Measurements from ENCODE around the gene AMMECR1. TPM values are rescaled to one million over a fixed set of nuclear protein-coding genes. Genes with fewer than 3 reads are reported as not detected.
"Not testable (repeated sequence)": the region's sequence is repeated elsewhere in the genome, so short reads cannot be mapped to it uniquely, and the experiment has no call there.

The AMMECR1 gene
- polyA plus RNA-seq = 1 to 10 TPM; 5.8 to 6.9 TPM

DNA sequence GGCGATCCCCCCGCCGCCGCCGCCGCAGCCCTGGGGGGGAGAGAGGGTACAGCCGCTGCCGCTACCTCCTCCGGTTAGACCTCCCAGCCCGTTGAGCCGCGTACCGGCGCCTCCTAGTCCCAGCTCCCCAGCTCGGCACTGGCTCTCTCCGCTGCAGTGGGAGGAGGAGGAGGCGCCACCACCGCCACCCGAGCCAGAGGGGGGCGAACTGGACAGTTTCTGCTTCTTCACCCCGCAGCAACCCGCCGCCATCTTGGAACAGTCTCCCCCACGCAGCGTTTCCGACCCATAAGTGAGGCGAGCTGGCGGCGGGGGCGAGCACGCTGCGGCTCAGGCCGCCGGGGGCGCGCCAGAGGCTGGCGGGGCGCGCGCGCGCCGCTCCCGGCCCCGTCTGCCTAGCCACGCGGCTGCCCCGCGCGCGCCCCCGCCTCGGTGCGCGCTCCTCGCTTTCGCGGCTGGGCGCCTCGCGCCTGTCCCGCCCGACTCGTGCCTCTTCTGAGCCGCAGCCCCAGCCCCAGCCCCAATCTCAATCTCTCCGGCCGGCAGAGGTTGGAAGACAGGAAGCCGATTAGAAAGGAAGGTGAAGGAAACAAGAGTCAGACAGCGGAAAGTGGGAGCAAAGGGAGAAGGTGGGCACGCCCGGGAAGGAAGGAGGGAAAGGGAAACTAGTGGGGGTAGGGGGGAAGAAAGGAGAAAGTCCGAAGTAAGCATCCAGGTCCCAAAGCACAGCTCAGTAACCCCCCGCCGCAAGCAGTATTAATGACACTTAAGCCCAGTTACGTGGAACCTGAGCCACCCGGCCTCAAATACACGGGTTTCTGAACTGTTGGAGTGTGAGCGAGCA lies at the start of gene AMMECR1:
Gene AMMECR1, minus strand, starts transcription at position 266 of the 844 bp plus-strand sequence. Its CDS starts 14 bp downstream, at position 252.
- peak within 1 kb of the TSS; percentile 79 to 81 for H3K27ac ChIP-seq (ENCODE audit: low read depth in 2 of 2, low read length in 1 of 2)
- WGBS, 2 donors = 1 to 27% methylated on average over 60 to 78 of the region's 78 CpGs

GRCh38 chrX:110363244-110363643 lies 45.4 kb upstream of the AMMECR1 start:
- Histone ChIP-seq H3K27ac (ENCODE audit: low read depth in 2 of 2, low read length in 1 of 2) (no peak overlapping the region), H3K4me3 (ENCODE audit: low read depth in 1 of 2, low read length in 2 of 2) (no peak overlapping the region), H3K27me3 (ENCODE audit: control insufficient read depth in 1 of 2, insufficient read depth in 2 of 2, low read length in 2 of 2) (peaks cover 0 to 6% of the 10 kb centered on the region in 2 donors), H3K9me3 (ENCODE audit: control insufficient read depth in 2 of 2, insufficient read depth in 1 of 2, low read depth in 1 of 2, low read length in 1 of 2) (no peaks in the 10 kb centered on the region), H3K36me3 (ENCODE audit: control insufficient read depth in 2 of 2, insufficient read depth in 2 of 2, low read length in 1 of 2) (no peaks in the 10 kb centered on the region), H3K4me1 (ENCODE audit: control insufficient read depth in 2 of 2, insufficient read depth in 2 of 2, low read length in 1 of 2) (no peaks in the 10 kb centered on the region)
- WGBS, 2 donors = 66 to 86% methylated on average over 1 of the region's 1 CpG

More for the DNA sequence above, at the start of gene AMMECR1:
- Histone ChIP-seq H3K9me3 (ENCODE audit: control insufficient read depth in 2 of 2, insufficient read depth in 1 of 2, low read depth in 1 of 2, low read length in 1 of 2) (no peaks in the 10 kb centered on the region), H3K4me1 (ENCODE audit: control insufficient read depth in 2 of 2, insufficient read depth in 2 of 2, low read length in 1 of 2) (no peaks in the 10 kb centered on the region), H3K36me3 (ENCODE audit: control insufficient read depth in 2 of 2, insufficient read depth in 2 of 2, low read length in 1 of 2) (no peaks in the 10 kb centered on the region), H3K27me3 (ENCODE audit: control insufficient read depth in 1 of 2, insufficient read depth in 2 of 2, low read length in 2 of 2) (no peaks in the 10 kb centered on the region), H3K4me3 (ENCODE audit: low read depth in 1 of 2, low read length in 2 of 2) (peak within 1 kb of the TSS; percentile 51 to 84)

GRCh38 chrX:110359273-110359672 lies 41.4 kb upstream of the AMMECR1 start:
- Histone ChIP-seq H3K4me1 (ENCODE audit: control insufficient read depth in 2 of 2, insufficient read depth in 2 of 2, low read length in 1 of 2) (no peaks in the 10 kb centered on the region), H3K9me3 (ENCODE audit: control insufficient read depth in 2 of 2, insufficient read depth in 1 of 2, low read depth in 1 of 2, low read length in 1 of 2) (no peaks in the 10 kb centered on the region), H3K27me3 (ENCODE audit: control insufficient read depth in 1 of 2, insufficient read depth in 2 of 2, low read length in 2 of 2) (no peaks in the 10 kb centered on the region), H3K27ac (ENCODE audit: low read depth in 2 of 2, low read length in 1 of 2) (no peak overlapping the region), H3K4me3 (ENCODE audit: low read depth in 1 of 2, low read length in 2 of 2) (no peak overlapping the region), H3K36me3 (ENCODE audit: control insufficient read depth in 2 of 2, insufficient read depth in 2 of 2, low read length in 1 of 2) (no peaks in the 10 kb centered on the region)
- WGBS, 2 donors = 32 to 33% methylated on average over 1 of the region's 1 CpG

- H3K4me1 ChIP-seq (ENCODE audit: control insufficient read depth in 2 of 2, insufficient read depth in 2 of 2, low read length in 1 of 2) = no peaks in the 10 kb centered on the region
- H3K27me3 ChIP-seq (ENCODE audit: control insufficient read depth in 1 of 2, insufficient read depth in 2 of 2, low read length in 2 of 2) = no peaks in the 10 kb centered on the region
- H3K27ac ChIP-seq (ENCODE audit: low read depth in 2 of 2, low read length in 1 of 2) = no peak within 1 kb of the TSS
- H3K9me3 ChIP-seq (ENCODE audit: control insufficient read depth in 2 of 2, insufficient read depth in 1 of 2, low read depth in 1 of 2, low read length in 1 of 2) = no peaks in the 10 kb centered on the region
- 72 to 85% methylated on average over 2 of the region's 2 CpGs for WGBS, 2 donors
- H3K4me3 ChIP-seq (ENCODE audit: low read depth in 1 of 2, low read length in 2 of 2) = no peak within 1 kb of the TSS
- no peaks in the 10 kb centered on the region for H3K36me3 ChIP-seq (ENCODE audit: control insufficient read depth in 2 of 2, insufficient read depth in 2 of 2, low read length in 1 of 2)
Measured at GRCh38 chrX:110358548-110358947, 40.7 kb upstream of the AMMECR1 start, which contains the start of gene RTL9. TSS of gene RTL9 (plus strand) at chrX:110358848. CDS start at chrX:110450618, 91,770 bp downstream.

- peaks cover 0 to 2% of the 10 kb centered on the region in 2 donors for H3K27me3 ChIP-seq (ENCODE audit: control insufficient read depth in 1 of 2, insufficient read depth in 2 of 2, low read length in 2 of 2)
- H3K4me1 ChIP-seq (ENCODE audit: control insufficient read depth in 2 of 2, insufficient read depth in 2 of 2, low read length in 1 of 2) = no peaks in the 10 kb centered on the region
- H3K36me3 ChIP-seq (ENCODE audit: control insufficient read depth in 2 of 2, insufficient read depth in 2 of 2, low read length in 1 of 2) = no peaks in the 10 kb centered on the region
- no peak overlapping the region for H3K27ac ChIP-seq (ENCODE audit: low read depth in 2 of 2, low read length in 1 of 2)
- 65 to 67% methylated on average over 17 of the region's 17 CpGs for WGBS, 2 donors
- no peak overlapping the region for H3K4me3 ChIP-seq (ENCODE audit: low read depth in 1 of 2, low read length in 2 of 2)
- H3K9me3 ChIP-seq (ENCODE audit: control insufficient read depth in 2 of 2, insufficient read depth in 1 of 2, low read depth in 1 of 2, low read length in 1 of 2) = no peaks in the 10 kb centered on the region
Measured at GRCh38 chrX:110346681-110347080, 28.8 kb upstream of the AMMECR1 start.

DNA sequence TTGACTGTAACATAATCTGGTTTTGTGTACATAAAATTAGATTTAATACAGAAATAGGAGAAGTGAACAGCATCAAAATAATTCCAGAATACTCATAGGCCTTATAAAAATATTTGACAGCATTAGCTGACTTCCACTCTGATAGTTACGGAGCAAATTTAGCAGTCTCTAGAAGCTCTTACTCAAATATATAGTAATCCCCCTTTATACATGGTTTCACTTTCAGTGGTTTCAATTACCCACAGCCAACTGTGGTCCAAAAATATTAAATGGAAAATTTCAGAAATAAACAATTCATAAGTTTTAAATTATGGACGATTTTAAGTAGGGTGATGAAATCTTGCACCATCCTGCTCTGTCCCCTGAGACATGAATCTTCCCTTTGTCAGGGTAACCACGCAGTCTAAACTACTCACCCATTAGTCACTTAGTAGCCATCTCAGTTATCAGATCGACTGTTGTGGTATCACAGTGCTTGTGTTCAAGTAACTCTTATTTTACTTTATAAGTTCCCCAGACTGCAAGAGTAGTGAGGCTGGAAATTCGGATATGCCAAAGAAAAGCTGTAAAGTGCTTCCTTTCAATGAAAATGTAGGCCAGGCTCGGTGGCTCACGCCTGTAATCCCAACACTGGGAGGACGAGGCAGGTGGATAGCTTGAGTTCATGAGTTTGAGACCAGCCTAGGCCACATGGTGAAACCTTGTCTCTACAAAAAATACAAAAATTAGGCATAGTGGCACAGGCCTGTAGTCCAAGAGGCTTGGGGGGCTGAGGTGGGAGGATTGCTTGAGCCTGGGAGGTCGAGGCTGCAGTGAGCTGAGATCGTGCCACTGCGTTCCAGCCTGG lies 23.5 kb upstream of the AMMECR1 start:
- Histone ChIP-seq H3K9me3 (ENCODE audit: control insufficient read depth in 2 of 2, insufficient read depth in 1 of 2, low read depth in 1 of 2, low read length in 1 of 2) (no peaks in the 10 kb centered on the region), H3K27ac (ENCODE audit: low read depth in 2 of 2, low read length in 1 of 2) (no peak overlapping the region), H3K4me1 (ENCODE audit: control insufficient read depth in 2 of 2, insufficient read depth in 2 of 2, low read length in 1 of 2) (no peaks in the 10 kb centered on the region), H3K4me3 (ENCODE audit: low read depth in 1 of 2, low read length in 2 of 2) (no peak overlapping the region), H3K36me3 (ENCODE audit: control insufficient read depth in 2 of 2, insufficient read depth in 2 of 2, low read length in 1 of 2) (no peaks in the 10 kb centered on the region), H3K27me3 (ENCODE audit: control insufficient read depth in 1 of 2, insufficient read depth in 2 of 2, low read length in 2 of 2) (no peaks in the 10 kb centered on the region)
- 73 to 81% methylated on average over 11 of the region's 11 CpGs for WGBS, 2 donors

GRCh38 chrX:110338935-110339334 lies 21.1 kb upstream of the AMMECR1 start:
- Histone ChIP-seq H3K9me3 (ENCODE audit: control insufficient read depth in 2 of 2, insufficient read depth in 1 of 2, low read depth in 1 of 2, low read length in 1 of 2) (no peaks in the 10 kb centered on the region), H3K4me1 (ENCODE audit: control insufficient read depth in 2 of 2, insufficient read depth in 2 of 2, low read length in 1 of 2) (no peaks in the 10 kb centered on the region), H3K4me3 (ENCODE audit: low read depth in 1 of 2, low read length in 2 of 2) (no peak overlapping the region), H3K27ac (ENCODE audit: low read depth in 2 of 2, low read length in 1 of 2) (peak overlapping the region in 1 of 2 donors; percentile 55), H3K27me3 (ENCODE audit: control insufficient read depth in 1 of 2, insufficient read depth in 2 of 2, low read length in 2 of 2) (no peaks in the 10 kb centered on the region), H3K36me3 (ENCODE audit: control insufficient read depth in 2 of 2, insufficient read depth in 2 of 2, low read length in 1 of 2) (no peaks in the 10 kb centered on the region)
- 40 to 52% methylated on average over 4 of the region's 4 CpGs for WGBS, 2 donors

DNA sequence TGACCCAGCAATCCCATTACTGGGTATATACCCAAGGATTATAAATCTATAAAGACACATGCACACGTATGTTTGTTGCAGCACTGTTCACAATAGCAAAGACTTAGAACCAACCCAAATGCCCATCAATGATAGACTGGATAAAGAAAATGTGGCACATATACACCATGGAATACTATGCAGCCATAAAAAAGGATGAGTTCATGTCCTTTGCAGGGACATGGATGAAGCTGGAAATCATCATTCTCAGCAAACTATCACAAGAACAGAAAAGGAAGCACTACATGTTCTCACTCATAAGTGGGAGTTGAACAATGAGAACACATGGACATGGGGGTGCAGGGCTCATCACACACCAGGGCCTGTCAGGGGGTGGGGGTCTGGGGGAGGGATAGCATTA lies 15.6 kb upstream of the AMMECR1 start:
- not testable (repeated sequence) for H3K27ac ChIP-seq (ENCODE audit: low read depth in 2 of 2, low read length in 1 of 2); H3K36me3 ChIP-seq (ENCODE audit: control insufficient read depth in 2 of 2, insufficient read depth in 2 of 2, low read length in 1 of 2); H3K4me1 ChIP-seq (ENCODE audit: control insufficient read depth in 2 of 2, insufficient read depth in 2 of 2, low read length in 1 of 2); H3K9me3 ChIP-seq (ENCODE audit: control insufficient read depth in 2 of 2, insufficient read depth in 1 of 2, low read depth in 1 of 2, low read length in 1 of 2); H3K27me3 ChIP-seq (ENCODE audit: control insufficient read depth in 1 of 2, insufficient read depth in 2 of 2, low read length in 2 of 2); H3K4me3 ChIP-seq (ENCODE audit: low read depth in 1 of 2, low read length in 2 of 2)
- 86 to 96% methylated on average over 1 of the region's 1 CpG for WGBS, 2 donors

GRCh38 chrX:110331444-110332030 lies 13.7 kb upstream of the AMMECR1 start:
- Histone ChIP-seq H3K4me3 (ENCODE audit: low read depth in 1 of 2, low read length in 2 of 2) (no peak overlapping the region), H3K9me3 (ENCODE audit: control insufficient read depth in 2 of 2, insufficient read depth in 1 of 2, low read depth in 1 of 2, low read length in 1 of 2) (no peaks in the 10 kb centered on the region), H3K36me3 (ENCODE audit: control insufficient read depth in 2 of 2, insufficient read depth in 2 of 2, low read length in 1 of 2) (no peaks in the 10 kb centered on the region), H3K27ac (ENCODE audit: low read depth in 2 of 2, low read length in 1 of 2) (no peak overlapping the region), H3K4me1 (ENCODE audit: control insufficient read depth in 2 of 2, insufficient read depth in 2 of 2, low read length in 1 of 2) (no peaks in the 10 kb centered on the region), H3K27me3 (ENCODE audit: control insufficient read depth in 1 of 2, insufficient read depth in 2 of 2, low read length in 2 of 2) (peaks cover 0 to 2% of the 10 kb centered on the region in 2 donors)
- 68 to 80% methylated on average over 3 of the region's 3 CpGs for WGBS, 2 donors
